Pulmonary artery endothelial cell (primary cell): ENCODE data around the gene RBFOX1. TPM values are rescaled to one million over a fixed set of nuclear protein-coding genes. Genes with fewer than 3 reads are reported as not detected.

Experiments used
- DNase-seq: peaks from one replicate; pipeline ENCODE4 v3.0.0-alpha.2; 2011; ENCODE audit warnings: low read depth, low spot score
- total RNA-seq: library from RNA; depleted of rRNA; stranded (reverse); fragments of >200 nt; gene quantifications from 2 replicates; pipeline ENCODE4 v1.2.3, GENCODE V29; 2014

The RBFOX1 gene
- total RNA-seq, 1 donor from 2014 or later, result not detected

GRCh38 chr16:7517496-7517895 lies 184.9 kb downstream of the RBFOX1 start:
- DNase-seq, result no peak

- DNase-seq, result no peak
Observed at GRCh38 chr16:7518158-7518557, 185.5 kb downstream of the RBFOX1 start.

DNA sequence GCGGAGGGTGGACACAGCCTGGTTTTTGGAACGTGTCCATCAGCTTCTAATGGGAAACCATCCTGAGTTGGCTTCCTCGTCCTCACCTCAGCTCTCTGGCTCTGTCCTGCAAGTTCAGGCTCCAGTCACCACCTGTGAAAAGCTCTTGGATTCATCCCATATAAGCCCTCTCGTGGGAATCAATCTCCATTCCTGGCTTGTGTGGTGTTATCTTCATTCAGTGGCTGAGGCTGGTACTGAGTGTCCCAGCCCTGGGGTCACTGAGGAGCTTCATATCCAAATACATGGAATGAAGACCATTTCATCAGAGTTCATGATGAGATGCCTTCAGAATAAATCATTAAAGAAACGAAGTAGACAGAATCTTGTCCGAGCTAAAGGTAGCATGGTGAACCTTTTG lies 189.2 kb downstream of the RBFOX1 start:
- DNase-seq, result no peak

DNA sequence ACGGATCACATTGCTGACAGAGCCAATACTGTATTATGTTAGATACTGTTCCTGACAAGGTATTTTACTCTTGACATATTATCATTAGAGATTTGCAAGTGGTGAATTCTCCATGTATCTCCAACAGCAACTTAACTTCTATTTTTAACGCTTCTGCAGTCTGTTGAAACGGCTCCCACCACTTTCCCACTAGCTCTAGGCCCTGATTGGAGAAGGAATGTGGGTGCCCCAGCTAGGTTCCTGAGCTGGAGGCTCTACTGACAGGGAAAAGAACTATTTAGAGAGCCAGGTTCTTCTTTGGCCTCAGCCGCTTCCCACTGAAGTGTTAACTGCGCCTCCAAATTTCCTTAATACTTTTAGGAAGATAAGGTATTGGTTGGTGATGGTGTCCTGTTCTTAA lies 191.8 kb downstream of the RBFOX1 start:
- DNase-seq, result no peak

- no peak for DNase-seq
Observed at GRCh38 chr16:7526736-7527135, 194.1 kb downstream of the RBFOX1 start.

- DNase-seq, result no peak
Observed at GRCh38 chr16:7532534-7532933, 199.9 kb downstream of the RBFOX1 start.

DNA sequence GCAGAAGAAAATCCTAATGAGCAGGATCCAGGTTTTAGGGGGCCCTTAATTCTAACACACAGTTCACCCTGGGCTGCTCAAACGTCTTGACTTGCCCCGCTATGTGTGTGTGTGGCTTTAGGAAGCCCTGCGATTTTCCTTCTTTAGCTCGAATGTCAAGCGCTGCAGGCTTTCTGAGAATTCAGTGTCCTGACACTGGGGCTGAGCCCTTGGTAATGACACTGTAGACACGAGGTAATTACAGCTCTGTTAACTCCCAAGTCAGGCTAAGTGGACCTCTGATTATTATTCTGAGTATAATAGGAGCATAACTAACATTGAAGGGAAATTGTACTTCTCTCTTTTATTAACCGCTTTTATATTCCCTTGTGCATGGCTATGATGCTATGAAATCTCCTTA lies 202.1 kb downstream of the RBFOX1 start:
- no peak for DNase-seq

GRCh38 chr16:7541026-7541425 lies 208.4 kb downstream of the RBFOX1 start:
- no peak for DNase-seq

DNA sequence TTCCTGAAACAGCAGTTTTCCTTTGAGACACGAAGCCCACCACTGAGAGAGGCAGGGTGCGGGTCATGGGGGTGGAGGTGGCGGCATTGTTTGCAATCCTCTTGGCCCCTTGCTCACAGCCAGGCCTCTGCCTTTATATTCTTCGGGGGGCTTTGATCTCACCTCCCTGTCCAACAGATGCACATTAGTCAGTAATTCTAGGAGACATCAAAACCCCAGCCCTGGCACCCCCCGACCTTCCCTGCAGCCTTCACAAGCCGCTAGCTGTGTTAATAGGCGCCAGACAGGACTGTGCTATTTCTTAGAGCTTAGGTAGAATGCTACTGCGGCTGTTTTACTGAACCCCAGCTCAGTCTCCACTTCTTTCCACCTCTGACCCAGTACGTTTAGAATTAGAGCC lies 212.6 kb downstream of the RBFOX1 start:
- no peak for DNase-seq

DNA sequence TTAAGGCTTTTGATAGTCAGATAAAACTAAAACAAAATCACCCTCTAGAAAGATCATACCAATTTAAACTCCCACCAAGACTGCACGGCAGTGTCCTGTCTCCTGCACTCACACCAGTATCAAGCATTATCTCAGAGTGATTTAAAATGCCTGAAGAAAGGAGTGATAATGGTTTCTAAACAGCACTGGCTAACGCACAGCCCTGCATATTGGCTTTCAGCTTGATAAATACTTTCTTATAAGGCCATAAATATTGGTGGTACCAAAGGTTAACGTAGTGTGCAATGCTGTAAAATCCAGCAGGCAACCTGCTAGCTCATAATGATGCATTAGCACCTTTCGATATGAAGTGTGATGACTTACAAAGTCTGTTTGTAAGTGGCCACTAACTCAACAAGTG lies 214.3 kb downstream of the RBFOX1 start:
- DNase-seq, result no peak

GRCh38 chr16:7547736-7548135 lies 215.1 kb downstream of the RBFOX1 start:
- no peak for DNase-seq

DNA sequence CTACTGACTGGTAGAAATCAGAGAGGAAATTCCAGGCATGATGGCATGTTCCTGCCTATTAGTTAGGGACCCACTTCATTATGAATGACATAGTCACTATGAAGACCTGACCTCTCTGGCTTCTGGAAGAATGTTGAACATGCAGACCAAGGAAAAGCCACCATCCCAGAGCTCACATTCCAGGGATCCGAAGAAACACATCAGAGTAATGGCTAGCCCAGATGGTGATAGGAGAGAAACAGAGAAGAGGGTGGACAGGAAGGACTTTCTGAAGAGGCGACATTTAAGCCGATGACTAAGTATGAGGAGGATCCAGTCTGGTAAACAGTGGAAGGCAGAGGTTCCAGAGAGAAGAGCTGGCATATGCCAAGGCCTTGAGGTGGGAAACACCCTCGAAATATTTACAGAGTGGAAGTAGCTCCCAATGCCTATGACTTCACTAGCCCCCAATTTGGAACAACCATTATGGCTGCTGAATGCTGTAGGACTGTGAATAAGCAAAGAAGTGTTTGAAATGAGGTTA lies 216.2 kb downstream of the RBFOX1 start:
- DNase-seq, result no peak

- no peak for DNase-seq
Observed at GRCh38 chr16:7550096-7550495, 217.5 kb downstream of the RBFOX1 start.

- DNase-seq, result no peak
Observed at GRCh38 chr16:7555459-7555858, 222.8 kb downstream of the RBFOX1 start.

DNA sequence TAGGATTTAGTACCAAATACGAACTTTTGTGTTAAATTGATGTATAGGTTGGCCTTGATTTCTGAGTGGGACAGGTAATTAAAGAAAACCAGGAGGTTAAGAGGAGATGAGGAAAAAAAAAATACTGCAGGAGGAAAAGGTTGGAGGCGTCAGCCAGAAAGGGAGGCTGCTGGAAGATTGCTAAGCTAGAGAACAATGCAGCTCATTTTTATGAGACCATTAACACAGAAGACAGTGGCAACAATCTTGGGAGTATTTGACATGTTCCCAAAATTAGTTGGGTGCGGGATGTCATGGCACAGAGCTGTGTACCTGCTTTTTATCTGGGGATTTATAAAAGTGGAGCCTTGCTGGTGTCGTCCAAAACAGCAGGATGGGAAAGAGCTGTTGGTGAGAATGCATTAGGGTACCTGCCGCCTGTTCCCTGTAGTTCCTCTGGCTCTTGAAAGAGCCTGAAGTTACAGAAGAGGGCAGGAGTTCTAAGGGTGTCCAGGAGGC lies 229.3 kb downstream of the RBFOX1 start:
- no peak for DNase-seq

DNA sequence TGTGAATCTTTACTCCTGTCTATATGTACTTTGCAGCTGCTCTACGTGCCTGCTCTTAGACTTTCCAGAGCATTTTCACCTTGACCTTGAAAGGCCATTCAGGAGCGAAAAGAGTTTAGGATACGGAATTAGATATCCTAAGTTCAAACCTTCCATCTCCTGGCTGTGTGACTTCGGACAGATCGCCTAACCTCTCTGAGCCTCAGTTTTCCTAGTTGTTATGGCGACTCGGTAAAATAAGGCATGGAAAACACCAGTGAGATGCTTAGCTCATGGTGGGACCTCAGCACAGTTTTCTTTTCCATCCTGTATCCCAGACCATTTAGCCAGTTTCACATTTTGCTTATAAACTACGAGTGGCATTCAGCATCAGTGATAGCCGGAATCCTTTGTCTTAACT lies 233.7 kb downstream of the RBFOX1 start:
- no peak for DNase-seq

DNA sequence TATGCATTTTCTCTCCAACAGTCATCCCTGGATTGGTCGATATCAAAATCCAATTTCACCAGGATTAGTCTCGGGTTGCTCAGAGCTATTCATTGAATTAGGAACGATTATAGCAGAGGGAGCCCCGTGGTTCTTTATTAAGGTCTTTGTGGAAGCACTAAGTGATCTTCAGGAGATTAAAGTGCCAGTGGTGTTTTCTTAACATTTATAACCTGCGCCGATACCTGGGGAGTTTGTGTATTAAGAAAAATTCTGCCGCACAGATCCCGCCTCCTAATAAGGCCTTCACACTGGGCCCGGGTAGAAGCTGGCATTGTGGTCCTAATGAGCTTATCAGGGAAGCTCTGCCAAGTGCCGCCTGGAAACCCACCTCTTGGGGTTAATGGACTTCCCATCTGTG lies 238.7 kb downstream of the RBFOX1 start:
- DNase-seq, result no peak

GRCh38 chr16:7577588-7577987 lies 244.9 kb downstream of the RBFOX1 start:
- no peak for DNase-seq

- DNase-seq, result no peak
Observed at GRCh38 chr16:7579454-7579853, 246.8 kb downstream of the RBFOX1 start.

GRCh38 chr16:7581175-7581574 lies 248.5 kb downstream of the RBFOX1 start:
- no peak for DNase-seq

DNA sequence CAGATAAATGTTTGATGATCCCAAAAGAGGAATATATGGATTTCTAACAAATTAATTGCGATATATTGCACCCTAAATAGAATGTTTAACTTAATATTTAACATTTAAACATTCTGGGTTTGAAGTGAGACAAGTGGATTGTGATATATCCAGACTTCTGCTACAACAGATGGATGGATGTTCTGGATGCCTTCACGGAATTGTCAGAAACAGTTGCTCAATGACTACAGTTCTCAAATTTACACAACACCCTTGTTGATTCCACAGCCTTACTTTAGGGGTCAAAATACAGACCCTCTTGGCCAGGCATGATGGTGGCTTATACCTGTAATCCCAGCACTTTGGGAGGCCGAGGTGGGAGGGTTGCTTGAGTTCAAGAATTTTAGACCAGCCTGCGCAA lies 250.8 kb downstream of the RBFOX1 start:
- no peak for DNase-seq

DNA sequence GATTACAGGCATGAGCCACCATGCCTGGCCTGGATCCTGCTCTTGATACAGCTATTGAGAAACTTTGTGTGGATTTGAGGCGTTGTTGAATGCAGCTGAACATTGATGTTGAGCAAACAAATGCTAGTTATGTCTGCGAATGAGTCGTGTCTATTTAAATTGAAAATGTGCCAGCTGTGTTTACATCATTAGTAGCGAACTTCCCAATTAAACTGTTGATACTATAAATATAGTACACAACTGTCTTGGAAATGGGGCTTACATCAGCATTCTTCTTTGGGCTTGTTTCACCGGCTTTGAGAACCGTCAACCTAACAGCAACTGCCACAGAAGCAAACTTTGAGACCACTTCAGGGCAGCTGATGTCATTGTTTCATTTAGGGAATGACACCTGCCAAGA lies 251.9 kb downstream of the RBFOX1 start:
- DNase-seq, result no peak

GRCh38 chr16:7585705-7586104 lies 253.1 kb downstream of the RBFOX1 start:
- no peak for DNase-seq

GRCh38 chr16:7590934-7591333 lies 258.3 kb downstream of the RBFOX1 start:
- no peak for DNase-seq
